A549 (cell line): Measurements from ENCODE around the gene GMIP. TPM values are rescaled to one million over a fixed set of nuclear protein-coding genes. Genes with fewer than 3 reads are reported as not detected.

ENCODE experiments used
- ATAC-seq, 2 experiments: fragments of 200-7000 bp in 1 of 2; fragments of >200 bp in 1 of 2; cut with Nextera tagmentation in 1 of 2; cut with Tn5 transposase in 1 of 2; 3 replicates each; pipeline versions ENCODE4 v1.8.0 to v1.9.1; 2018 to 2020; ENCODE audit warnings: mild to moderate bottlenecking in 1 of 2, moderate library complexity in 1 of 2
- CTCF ChIA-PET: fragments of 300-600 bp; sonication (Branson Sonifier 250); formaldehyde crosslinking; extraction: SDS; loops from one replicate; lab custom pipeline; 2021; ENCODE audit warnings: antibody characterized with exemption, inconsistent platforms; lab: Yijun Ruan, JAX
- POLR2A ChIA-PET: fragments of 350-600 bp; formaldehyde crosslinking; extraction: SDS; loops from one replicate; lab custom pipeline; 2021; ENCODE audit warnings: antibody characterized with exemption, inconsistent platforms; lab: Yijun Ruan, JAX
- DNase-seq, 2 experiments: peaks; one replicate each; pipeline versions ENCODE4 v3.0.0 to v3.0.0-alpha.2; 2011 to 2016; ENCODE audit warnings: low read depth in 1 of 2, low spot score in 1 of 2
- FAIRE-seq: peaks from 2 replicates; lab custom pipeline; 2011; peaks lifted over from hg19 to GRCh38; lab: Jason Lieb, UNC
- H3K27ac ChIP-seq, 2 experiments: fragments of >200 bp; sonication (Bioruptor Twin); formaldehyde crosslinking; 3 replicates each; pipeline ENCODE4 v1.5.1; 2016 to 2017
- H3K4me1 ChIP-seq: fragments of >200 bp; sonication (Bioruptor Twin); formaldehyde crosslinking; 3 replicates; pipeline ENCODE4 v1.6.1; 2016
- H3K4me2 ChIP-seq: fragments of >200 bp; sonication (Bioruptor Twin); formaldehyde crosslinking; 3 replicates; pipeline ENCODE4 v1.6.1; 2016
- H3K4me3 ChIP-seq: fragments of >200 bp; sonication (Bioruptor Twin); formaldehyde crosslinking; 3 replicates; pipeline ENCODE4 v1.5.1; 2016
- H3K9me3 ChIP-seq: fragments of >200 bp; sonication (Bioruptor Twin); formaldehyde crosslinking; 3 replicates; pipeline ENCODE4 v1.6.1; 2016
- BCL3 ChIP-seq: fragments of >200 bp; sonication (Bioruptor Twin); formaldehyde crosslinking; IDR thresholded peaks from 3 replicates; pipeline ENCODE4 v1.6.1; 2016
- CEBPB ChIP-seq, 2 experiments: fragments of >200 bp in 1 of 2; sonication (Bioruptor Twin) in 1 of 2; formaldehyde crosslinking in 1 of 2; IDR thresholded peaks; 2 replicates each; pipeline ENCODE4 v1.6.1; 2012 to 2016
- CTCF ChIP-seq: fragments of >200 bp; sonication (Bioruptor Twin); formaldehyde crosslinking; IDR thresholded peaks from 3 replicates; pipeline ENCODE4 v1.5.1; 2016
- ELK1 ChIP-seq: fragments of 150-350 bp; IDR thresholded peaks from 2 replicates; pipeline ENCODE4 v1.6.1; 2014; ENCODE audit warnings: low read depth, mild to moderate bottlenecking, low read length
- EP300 ChIP-seq, 2 experiments: fragments of >200 bp; sonication (Bioruptor Twin); formaldehyde crosslinking; IDR thresholded peaks; 2 replicates in 1 of 2; 3 replicates in 1 of 2; pipeline ENCODE4 v1.6.1; 2016 to 2017
- FOSL2 ChIP-seq, 2 experiments: fragments of 450-650 bp in 1 of 2; fragments of >200 bp in 1 of 2; sonication (Bioruptor Twin) in 1 of 2; formaldehyde crosslinking; IDR thresholded peaks; 2 replicates each; pipeline versions ENCODE4 v1.5.0 to v1.6.1; 2016 to 2020; ENCODE audit warnings: mild to moderate bottlenecking in 1 of 2, moderate library complexity in 1 of 2
- GATA3 ChIP-seq: IDR thresholded peaks from 2 replicates; pipeline ENCODE4 v1.6.1; 2012; ENCODE audit warnings: borderline replicate concordance
- HDAC2 ChIP-seq: fragments of 200-600 bp; sonication (generic); IDR thresholded peaks from 2 replicates; pipeline ENCODE4 v1.6.1; 2016
- HOXA7 ChIP-seq: fragments of 250-450 bp; sonication (Bioruptor Pico); IDR thresholded peaks from 2 replicates; pipeline ENCODE4 v1.5.0; 2020; ENCODE audit warnings: mild to moderate bottlenecking, moderate library complexity
- JUNB ChIP-seq: fragments of >200 bp; sonication (Bioruptor Twin); formaldehyde crosslinking; IDR thresholded peaks from 2 replicates; pipeline ENCODE4 v1.6.1; 2016
- MAX ChIP-seq: IDR thresholded peaks from 2 replicates; pipeline ENCODE4 v1.6.1; 2012
- MAZ ChIP-seq: fragments of 150-350 bp; IDR thresholded peaks from 2 replicates; pipeline ENCODE4 v1.6.1; 2014; ENCODE audit warnings: antibody characterized with exemption, low read depth, low read length, borderline replicate concordance
- PBX3 ChIP-seq: IDR thresholded peaks from 2 replicates; pipeline ENCODE4 v1.6.1; 2012
- POLR2AphosphoS2 ChIP-seq: conservative IDR thresholded peaks from 2 replicates; pipeline ENCODE4 v1.6.1; 2012; ENCODE audit warnings: low read length, improper control_type of control experiment, inconsistent platforms
- RAD21 ChIP-seq, 2 experiments: fragments of >200 bp in 1 of 2; sonication (Bioruptor Twin) in 1 of 2; formaldehyde crosslinking in 1 of 2; IDR thresholded peaks in 1 of 2; conservative IDR thresholded peaks in 1 of 2; 2 replicates in 1 of 2; 3 replicates in 1 of 2; pipeline ENCODE4 v1.6.1; 2012 to 2018; ENCODE audit warnings: inconsistent platforms in 1 of 2
- RARB ChIP-seq: fragments of 250-450 bp; sonication (Bioruptor Pico); IDR thresholded peaks from 2 replicates; pipeline ENCODE4 v1.8.0; 2021; ENCODE audit warnings: mild to moderate bottlenecking, moderate library complexity
- REST ChIP-seq: fragments of 200-600 bp; sonication (generic); IDR thresholded peaks from 2 replicates; pipeline ENCODE4 v1.6.1; 2016; ENCODE audit warnings: antibody characterized with exemption, mild to moderate bottlenecking, moderate library complexity
- SREBF2 ChIP-seq: fragments of 450-650 bp; IDR thresholded peaks from 2 replicates; pipeline ENCODE4 v1.6.1; 2014; ENCODE audit warnings: mild to moderate bottlenecking, moderate library complexity
- ZFP36 ChIP-seq: fragments of 450-650 bp; IDR thresholded peaks from 2 replicates; pipeline ENCODE4 v1.6.1; 2014; ENCODE audit warnings: borderline replicate concordance; ENCODE audit not compliant: partially characterized antibody
- ZNF302 ChIP-seq: fragments of 250-450 bp; sonication (Bioruptor Pico); IDR thresholded peaks from 2 replicates; pipeline ENCODE4 v1.9.0; 2021; ENCODE audit warnings: inconsistent platforms, mild to moderate bottlenecking, moderate library complexity
- WGBS: methylation state at CpG from one replicate; pipeline ENCODE4 v1.1.6; 2017; ENCODE audit errors: missing lambda C conversion rate; 5-methylcytosine and 5-hydroxymethylcytosine counted together
- polyA plus RNA-seq, 4 experiments: library from polyadenylated mRNA; depleted of rRNA in 3 of 4; stranded (reverse); fragments of >200 nt; fragmentation: RNase III in 1 of 4; extraction: RNeasy Plus Mini Kit Qiagen cat#74134 plus additional on column Dnase treatment in 1 of 4; gene quantifications; 2 replicates in 3 of 4; 3 replicates in 1 of 4; pipeline ENCODE4 v1.2.3, GENCODE V29; 2011 to 2017

The GMIP gene
- polyA plus RNA-seq, 2 of the 4 experiments (the other 2 are of a cell fraction) = 1.4 to 4.1 TPM

- Histone ChIP-seq H3K4me2 (no peak overlapping the region), H3K9me3 (no peaks in the 10 kb centered on the region), H3K4me1 (no peaks in the 10 kb centered on the region), H3K27ac (no peak overlapping the region), H3K4me3 (no peak overlapping the region)
- FAIRE-seq (no peak), DNase-seq (no peak), ATAC-seq (no peak)
- CTCF ChIA-PET = interaction anchor here (2.6 kb wide), 1 partner anchor 49 kb away, joined by 9 read pairs; no protein-coding TSS in a partner anchor
- TF ChIP-seq GATA3 (no peak), JUNB (no peak), PBX3 (no peak), RAD21 (conservative IDR thresholded peaks at IDR 0.05 in 1 of 2, IDR thresholded peaks at IDR 0.05 in 1 of 2) (no peak), EP300 (IDR thresholded peaks at IDR 0.05) (no peak), FOSL2 (IDR thresholded peaks at IDR 0.05) (no peak), FOSL2 (CRISPR knock-in tag; IDR thresholded peaks at IDR 0.05) (no peak), MAZ (no peak), CEBPB (IDR thresholded peaks at IDR 0.05) (no peak), HDAC2 (no peak), POLR2AphosphoS2 (no peak)
- POLR2A ChIA-PET = no interaction called here
- WGBS = 93% methylated on average over 11 of the region's 13 CpGs
These were observed 62.1 kb downstream of the GMIP start for GRCh38 chr19:19581391-19581790.

- TF ChIP-seq BCL3 (no peak), MAX (no peak), ZFP36 (no peak), SREBF2 (no peak), ELK1 (no peak), RARB (no peak), CEBPB (IDR thresholded peaks at IDR 0.05) (no peak), ZNF302 (CRISPR knock-in tag) (no peak), REST (no peak), HOXA7 (no peak), CTCF (no peak)
- H3K27ac ChIP-seq = no peak overlapping the region
- DNase-seq = no peak
- no peak overlapping the region for H3K4me2 ChIP-seq
- no peak overlapping the region for H3K4me3 ChIP-seq
- ChIA-PET CTCF (interaction anchor here (2.0 to 2.6 kb wide), 2 partner anchors 11 to 48 kb away, joined by 4 to 9 read pairs; no protein-coding TSS in a partner anchor), POLR2A (no interaction called here)
- FAIRE-seq = no peak
- H3K9me3 ChIP-seq = no peaks in the 10 kb centered on the region
- no peaks in the 10 kb centered on the region for H3K4me1 ChIP-seq
- no peak for ATAC-seq
- 97% methylated on average over 4 of the region's 4 CpGs for WGBS
These were observed 63.0 kb downstream of the GMIP start for GRCh38 chr19:19580418-19580817.
